GM19455 (cell line): ENCODE data around the gene SNAP91.
"Not testable (repeated sequence)": the region's sequence is repeated elsewhere in the genome, so short reads cannot be mapped to it uniquely, and the experiment has no call there.

Experiments
- ATAC-seq: cut with Tn5 transposase; IDR thresholded peaks from one replicate; pipeline ENCODE4 v1.9.1; 2021; ENCODE audit not compliant: unreplicated experiment

Gene SNAP91, protein sequence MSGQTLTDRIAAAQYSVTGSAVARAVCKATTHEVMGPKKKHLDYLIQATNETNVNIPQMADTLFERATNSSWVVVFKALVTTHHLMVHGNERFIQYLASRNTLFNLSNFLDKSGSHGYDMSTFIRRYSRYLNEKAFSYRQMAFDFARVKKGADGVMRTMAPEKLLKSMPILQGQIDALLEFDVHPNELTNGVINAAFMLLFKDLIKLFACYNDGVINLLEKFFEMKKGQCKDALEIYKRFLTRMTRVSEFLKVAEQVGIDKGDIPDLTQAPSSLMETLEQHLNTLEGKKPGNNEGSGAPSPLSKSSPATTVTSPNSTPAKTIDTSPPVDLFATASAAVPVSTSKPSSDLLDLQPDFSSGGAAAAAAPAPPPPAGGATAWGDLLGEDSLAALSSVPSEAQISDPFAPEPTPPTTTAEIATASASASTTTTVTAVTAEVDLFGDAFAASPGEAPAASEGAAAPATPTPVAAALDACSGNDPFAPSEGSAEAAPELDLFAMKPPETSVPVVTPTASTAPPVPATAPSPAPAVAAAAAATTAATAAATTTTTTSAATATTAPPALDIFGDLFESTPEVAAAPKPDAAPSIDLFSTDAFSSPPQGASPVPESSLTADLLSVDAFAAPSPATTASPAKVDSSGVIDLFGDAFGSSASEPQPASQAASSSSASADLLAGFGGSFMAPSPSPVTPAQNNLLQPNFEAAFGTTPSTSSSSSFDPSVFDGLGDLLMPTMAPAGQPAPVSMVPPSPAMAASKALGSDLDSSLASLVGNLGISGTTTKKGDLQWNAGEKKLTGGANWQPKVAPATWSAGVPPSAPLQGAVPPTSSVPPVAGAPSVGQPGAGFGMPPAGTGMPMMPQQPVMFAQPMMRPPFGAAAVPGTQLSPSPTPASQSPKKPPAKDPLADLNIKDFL

DNA sequence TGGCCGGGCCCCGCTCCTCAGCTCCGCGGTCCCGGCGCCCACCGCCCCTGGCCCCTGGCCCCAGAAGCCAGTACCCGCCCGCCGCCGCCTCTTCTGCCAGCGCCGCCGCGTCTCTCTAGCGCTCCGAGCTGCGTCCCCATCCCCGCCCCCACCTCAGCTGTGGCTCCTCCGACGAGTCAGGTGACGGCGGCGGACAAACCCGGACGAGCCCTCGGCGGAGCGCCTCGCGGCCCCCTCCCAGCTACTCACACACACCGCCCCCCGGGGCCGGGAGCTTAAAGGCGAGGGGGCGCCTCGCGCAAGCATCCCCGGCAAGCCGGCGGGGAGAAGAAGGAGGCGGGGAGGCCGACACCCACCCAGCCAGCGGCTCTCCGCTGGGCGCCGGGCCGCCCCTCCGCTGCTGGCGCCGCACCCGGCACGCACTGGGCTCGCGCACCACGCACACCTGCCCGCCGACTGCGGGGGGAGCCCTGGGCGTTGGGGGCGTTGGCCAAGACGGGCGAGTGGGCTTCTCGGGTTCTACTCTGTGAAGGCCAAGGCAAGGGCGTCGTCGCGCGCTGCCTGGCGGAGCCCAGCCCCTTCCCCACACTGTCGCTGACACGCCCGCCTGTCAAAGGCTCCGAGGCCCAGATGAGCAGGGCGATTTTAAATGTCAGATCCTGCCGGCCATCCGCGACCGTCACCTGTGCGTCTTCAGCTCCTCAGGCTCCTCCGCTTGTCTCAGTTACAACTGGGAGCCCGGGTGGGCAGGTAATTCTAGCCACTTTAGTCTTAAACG, at the start of gene SNAP91:
TSS of gene SNAP91 (minus strand) at position 132 of the 778 bp plus-strand sequence. CDS start 1,174 bp downstream, outside the sequence.
- no peak for ATAC-seq

DNA sequence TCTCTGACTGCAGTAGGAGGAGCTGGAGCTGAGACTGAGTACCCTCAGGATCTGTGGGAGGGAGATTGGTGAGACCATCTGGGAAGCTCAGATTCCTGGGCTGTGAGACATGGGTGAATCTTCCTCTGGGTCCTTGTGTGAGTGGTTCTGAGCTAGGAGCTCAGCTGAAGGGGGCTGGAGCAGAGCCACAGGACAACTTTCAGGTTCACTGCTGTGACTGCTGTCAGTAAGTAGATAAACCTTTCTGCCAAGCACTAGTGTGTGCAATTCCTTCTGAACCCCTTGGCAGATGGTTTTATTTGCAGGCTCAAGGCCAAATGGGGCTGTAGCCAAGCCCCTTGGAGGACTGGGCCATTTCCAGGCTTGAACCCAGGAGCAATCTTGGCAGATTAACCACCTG, 49.6 kb upstream of the SNAP91 start:
- no peak for ATAC-seq

DNA sequence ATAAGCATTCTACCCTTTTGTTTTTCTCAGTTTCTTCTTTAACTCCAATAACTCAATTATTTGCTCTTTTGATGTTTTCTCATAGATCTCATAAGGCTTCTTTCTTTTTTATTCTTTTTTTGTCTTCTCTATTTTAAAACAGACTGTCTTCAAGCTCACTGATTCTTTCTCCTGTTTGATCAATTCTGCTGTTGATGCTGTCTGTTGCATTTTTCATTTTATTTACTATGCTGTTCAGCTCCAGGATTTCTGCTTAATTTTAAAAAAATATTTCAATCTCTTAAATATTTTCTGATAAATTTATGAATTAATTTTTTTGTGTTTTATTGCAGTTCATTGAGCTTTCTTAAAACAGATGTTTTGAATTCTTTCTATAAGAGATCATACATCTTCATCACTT, 48.1 kb upstream of the SNAP91 start:
- ATAC-seq: no peak

DNA sequence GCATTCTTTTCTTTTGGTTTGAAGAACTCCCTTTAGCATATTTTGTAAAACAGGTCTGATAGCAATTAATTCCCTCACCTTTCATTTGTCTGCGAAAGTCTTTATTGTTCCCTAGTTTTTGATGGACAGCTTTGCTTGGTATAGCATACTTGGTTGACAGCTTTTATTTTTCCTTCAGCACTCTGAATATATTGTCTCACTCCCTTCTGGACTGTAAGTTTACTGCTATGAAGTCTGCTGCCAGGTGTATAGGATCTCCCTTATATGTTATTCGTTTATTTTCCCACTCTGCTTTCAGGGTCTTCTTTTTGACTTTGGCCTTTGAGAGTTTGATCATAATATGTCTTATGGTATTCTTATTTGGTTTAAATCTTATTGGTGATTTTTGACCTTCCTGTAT, 47.7 kb upstream of the SNAP91 start:
- no peak for ATAC-seq

DNA sequence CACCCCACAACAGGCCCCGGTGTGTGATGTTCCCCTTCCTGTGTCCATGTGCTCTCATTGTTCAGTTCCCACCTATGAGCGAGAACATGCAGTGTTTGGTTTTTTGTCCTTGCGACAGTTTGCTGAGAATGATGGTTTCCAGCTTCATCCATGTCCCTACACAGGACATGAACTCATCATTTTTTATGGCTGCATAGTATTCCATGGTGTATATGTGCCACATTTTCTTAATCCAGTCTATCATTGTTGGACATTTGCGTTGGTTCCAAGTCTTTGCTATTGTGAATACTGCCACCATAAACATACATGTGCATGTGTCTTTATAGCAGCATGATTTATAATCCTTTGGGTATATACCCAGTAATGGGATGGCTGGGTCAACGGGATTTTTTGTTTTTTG, 43.5 kb upstream of the SNAP91 start:
- not testable (repeated sequence) for ATAC-seq

DNA sequence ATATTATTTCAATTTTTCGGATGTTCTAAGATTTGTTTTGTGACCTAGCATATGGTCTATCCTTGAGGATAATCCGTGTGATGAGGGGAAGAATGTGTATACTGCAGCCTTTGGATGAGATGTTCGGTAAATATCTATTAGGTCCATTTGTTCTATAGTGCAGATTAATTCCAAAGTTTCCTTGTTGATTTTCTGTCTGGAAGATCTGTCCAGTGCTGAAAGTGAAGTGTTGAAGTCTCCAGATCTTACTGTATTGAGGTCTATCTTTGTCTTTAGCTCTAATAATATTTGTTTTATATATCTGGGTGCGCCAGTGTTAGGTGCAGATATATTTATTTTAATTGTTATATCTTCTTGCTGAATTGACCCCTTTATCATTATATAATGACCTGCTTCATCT, 32.2 kb upstream of the SNAP91 start:
- ATAC-seq: no peak

DNA sequence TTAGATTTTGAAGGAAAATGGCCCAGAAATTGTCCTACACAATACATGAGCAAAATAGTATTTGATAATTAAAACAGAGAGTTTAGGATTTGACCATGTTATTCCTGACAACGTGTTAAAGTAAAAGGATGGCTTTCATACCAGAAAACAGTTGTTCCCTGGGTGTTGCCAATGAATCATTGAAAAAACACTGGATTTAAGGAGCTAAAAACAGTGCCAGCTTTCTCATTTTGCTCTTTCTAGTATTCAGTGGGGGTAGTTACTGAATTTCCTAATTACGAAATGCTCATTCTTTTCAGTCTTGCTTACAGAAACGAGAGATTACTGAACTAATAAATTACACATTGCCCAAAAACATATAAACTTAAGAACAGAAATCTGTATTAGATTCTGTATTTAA, 26.6 kb upstream of the SNAP91 start:
- no peak for ATAC-seq

DNA sequence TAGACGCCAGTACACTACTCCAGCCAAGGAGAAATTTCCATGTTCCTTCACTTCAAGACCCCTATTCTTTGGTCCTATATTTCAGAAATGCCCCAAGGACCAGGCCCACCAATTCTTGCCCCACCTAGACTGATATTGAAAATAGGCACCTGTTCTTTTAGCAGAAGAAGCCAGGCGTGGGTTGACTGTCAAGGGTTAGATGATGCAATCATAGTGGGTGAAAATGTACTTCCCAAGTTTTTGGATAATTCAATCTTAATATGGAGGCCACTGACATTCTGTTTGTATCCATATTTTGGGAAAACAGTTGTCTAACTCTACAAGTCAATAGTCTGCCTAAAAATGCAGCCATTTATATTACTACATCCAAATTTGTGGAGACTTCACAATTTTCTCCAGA, 21.0 kb upstream of the SNAP91 start:
- no peak for ATAC-seq

DNA sequence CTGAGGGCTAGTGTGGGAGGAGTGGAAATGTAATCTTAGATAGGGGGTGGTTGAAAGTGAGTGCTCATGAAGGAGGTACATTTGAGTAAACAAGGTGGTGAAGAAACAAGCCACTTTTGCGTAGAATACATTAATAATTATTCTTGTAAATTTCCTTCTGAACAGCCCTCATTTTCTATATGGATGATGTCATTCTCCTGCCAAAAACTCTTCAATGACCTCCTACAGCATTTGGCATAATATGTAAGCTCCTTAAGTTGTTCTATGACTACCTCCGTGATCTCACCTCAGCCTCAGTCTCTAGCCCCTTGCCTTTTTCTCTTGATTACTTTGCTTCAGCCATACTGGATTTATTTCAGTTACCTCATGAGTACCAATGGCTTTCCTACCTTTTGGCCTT, 14.0 kb upstream of the SNAP91 start:
- no peak for ATAC-seq

DNA sequence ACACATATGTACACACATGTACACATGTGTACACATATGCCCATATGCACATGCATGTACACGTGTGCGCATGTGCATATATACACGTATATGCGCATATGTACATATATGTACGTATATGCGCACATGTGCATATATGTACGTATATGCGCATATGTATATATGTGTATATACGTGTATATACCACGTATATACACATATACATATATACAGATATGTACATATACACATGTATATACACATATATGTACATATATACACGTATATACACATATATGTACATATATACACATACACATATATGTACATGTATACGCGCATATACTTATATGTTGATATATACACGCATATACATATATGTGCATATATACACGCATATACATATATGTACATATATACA, 8.9 kb upstream of the SNAP91 start:
- no peak for ATAC-seq

DNA sequence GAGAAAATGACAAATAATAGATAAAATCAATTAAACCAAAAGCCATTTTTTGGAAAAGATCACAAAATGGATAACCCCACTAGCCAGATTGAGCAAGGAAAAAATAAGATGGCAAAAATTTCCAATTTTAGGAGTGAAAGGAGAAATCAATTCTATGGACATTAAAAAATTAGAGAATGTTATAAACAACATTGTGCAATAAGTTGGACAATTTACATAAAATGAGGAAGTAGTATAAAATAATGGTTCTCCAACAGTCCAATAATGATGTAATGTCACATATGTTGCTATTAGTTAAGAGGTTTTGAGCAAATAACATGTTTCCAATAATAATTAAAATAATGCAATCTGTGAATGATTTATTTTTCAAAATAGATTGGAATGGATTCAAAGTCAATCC, 3.1 kb upstream of the SNAP91 start:
- ATAC-seq: no peak

DNA sequence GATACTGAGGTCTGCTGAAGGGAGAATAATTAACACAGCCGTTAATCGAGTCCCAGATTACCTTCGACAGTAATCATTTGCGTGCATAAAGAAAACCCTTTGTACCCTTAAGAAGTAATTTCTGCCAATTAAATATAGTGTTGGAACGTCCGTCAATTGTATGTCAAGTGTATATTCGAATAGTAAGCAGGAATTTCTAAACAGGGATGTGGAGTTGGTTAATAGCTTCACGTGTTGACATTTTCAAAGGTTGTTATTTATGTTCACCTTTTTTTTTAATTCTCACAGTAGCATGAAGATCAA, 798 bp upstream of the SNAP91 start:
- ATAC-seq: no peak

DNA sequence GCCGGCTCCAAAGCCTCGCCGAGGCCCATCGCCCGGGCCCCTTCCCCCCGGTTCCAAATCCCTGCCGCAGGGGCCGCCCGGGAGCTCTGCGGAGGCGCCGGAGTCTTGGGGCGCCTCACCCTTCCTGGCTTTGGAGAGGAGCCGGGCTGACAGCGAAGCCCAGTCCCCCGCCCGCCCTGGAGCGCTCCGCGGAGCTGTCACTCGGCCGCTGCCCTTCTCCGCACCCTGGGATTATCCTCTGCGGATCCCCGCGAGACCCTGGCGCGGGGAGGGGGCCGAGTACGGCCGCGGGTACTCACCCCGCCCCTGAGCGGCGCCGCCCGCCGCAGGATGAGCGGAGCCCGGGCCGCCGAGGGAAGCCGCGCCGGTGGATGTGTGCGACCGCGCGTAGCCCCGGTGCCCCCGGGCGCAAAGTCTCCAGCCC, 343 bp downstream of the SNAP91 start:
- no peak for ATAC-seq

DNA sequence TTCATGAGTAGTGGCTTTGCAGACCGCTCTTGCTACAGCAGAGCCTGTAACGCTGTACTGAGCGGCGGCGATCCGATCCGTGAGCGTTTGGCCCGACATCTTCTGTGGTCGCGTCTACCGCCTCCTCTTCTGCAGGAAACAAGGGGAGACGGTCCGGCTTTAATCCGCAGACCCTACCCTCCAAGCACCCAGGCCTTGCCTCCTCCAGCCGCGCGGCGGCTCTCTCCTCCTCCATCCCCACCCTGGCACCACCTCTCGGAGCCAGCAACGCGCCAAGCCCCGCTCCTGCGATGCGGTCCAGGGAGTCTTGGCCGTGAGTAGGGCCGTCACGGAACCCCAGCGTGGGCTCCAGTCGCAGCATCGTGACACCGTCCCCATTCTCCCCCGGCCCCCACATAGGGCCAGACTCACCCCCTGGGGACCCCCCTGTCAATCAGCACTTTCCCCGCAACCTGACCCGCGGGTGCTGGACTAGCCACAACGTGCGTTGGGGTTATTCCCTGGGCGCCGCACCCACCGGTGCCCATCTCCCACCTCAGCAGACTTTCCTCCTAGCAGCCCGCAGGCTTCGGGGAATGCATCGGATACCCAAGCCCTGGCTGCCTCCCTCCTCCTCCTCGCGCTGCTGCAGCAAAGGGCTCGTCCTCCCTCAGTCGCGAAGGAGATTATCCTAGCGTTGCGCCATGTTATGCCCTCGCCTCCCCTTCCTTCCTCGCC, 914 bp downstream of the SNAP91 start:
- no peak for ATAC-seq

DNA sequence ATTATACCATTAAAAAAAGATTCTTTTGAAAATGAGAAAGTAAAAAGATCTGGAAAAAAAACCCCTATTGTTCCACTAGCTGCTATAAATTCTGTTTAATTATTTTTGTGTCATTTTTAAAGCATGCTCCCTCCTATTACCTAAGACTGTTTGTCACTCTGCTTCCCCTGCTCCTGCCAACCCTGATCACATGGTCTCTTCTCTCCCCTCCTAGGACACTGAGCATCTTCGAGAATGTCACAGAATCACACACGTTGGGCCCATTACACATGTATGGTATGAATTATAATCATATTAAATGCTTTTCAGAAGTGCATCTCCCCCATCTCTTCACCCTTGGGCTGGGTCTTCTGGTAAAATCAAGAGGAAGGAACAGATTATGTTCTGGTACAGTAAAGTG, 6.2 kb downstream of the SNAP91 start:
- no peak for ATAC-seq

DNA sequence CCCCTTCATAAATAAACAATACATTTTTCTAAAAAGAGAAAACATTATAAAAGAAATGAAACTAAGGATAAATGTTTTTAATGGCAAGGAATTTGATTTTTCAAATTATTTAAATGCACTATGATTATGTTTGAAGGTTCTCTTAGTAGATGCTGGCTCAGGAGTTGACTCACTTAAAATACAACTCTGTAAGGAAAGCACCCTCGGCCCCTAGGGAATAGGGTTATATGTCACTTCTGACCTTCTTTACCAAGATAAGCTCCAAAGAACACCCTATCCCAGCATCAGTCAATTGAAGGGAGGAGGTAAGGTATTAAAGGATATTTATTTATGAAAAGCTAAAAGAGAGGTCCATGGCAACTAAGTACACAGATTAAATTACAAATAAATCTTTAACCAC, 6.8 kb downstream of the SNAP91 start:
- ATAC-seq: no peak

DNA sequence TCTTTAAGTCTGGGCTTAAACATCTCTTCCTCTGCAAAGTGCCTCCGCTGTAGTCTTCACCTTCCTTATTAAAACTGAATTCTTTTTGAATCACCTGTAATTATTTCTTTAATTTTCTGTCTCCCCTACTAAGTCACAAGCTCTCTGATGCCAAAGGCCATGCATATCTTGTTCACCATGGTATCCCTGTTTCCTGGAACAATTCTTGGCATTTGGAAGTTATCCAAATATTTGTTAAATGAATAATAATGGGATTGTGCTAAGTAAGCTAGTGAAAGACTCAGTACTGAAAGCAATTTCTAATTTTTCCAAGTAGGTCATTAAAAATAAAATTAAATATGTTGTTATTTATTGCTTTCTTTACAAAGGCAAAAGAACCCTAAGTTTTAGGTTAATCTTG, 12.2 kb downstream of the SNAP91 start:
- ATAC-seq: no peak

DNA sequence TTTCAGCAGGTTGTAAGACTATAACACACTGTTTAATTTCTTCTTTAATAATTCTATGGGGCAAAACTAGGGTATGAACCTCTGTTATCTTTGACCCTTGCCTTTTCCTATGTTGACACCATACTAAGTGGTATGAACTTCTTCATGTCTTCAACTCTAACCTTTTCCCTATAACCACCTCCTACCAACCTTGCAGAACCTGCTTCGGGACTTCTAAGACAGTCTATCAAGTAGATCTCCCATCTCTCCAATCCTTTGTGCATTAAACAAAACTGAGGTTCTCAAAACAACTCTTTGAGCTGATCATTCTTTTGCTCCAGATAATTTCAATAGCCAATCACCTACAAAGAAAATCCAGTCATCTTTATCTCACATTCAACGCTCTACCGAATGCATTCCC, 23.4 kb downstream of the SNAP91 start:
- ATAC-seq: no peak

DNA sequence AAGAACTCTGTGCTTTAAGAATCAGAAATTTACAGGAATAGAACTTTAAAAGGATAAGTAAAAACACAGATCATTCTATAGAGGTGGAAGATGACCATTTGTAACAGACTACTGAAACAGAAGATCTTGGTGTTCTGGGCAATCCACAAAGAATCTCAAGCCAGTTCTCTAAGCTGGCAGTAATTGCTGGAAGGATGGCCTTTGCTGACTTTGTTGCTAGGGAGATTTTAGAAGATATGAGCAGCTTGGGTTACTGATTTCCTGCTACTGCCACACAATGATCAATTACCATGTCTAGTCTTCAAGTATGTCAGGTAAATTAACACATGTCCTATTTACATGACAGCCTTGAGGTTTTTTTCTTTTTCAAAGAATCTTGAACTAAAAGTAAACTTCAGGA, 31.1 kb downstream of the SNAP91 start:
- no peak for ATAC-seq

DNA sequence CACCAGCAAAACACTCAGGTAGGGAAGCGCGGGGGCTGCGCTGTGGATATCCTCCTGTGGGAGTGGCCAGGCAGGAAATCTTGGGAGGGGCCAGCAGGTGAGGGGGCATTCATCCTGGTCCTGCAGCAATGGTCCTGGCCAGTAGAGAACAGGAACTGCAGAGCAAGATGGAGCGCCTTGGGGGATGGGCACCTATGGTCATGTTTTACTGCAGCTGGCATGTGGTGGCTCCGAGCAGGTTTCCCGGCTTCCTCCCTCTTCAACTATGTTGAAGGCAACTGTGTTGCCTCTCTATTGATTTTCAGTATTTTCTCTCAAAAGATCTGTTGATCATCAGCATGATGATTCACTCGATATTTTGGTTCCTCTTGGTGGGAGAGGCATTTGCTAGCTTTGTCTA, 70.9 kb downstream of the SNAP91 start:
- ATAC-seq: no peak

DNA sequence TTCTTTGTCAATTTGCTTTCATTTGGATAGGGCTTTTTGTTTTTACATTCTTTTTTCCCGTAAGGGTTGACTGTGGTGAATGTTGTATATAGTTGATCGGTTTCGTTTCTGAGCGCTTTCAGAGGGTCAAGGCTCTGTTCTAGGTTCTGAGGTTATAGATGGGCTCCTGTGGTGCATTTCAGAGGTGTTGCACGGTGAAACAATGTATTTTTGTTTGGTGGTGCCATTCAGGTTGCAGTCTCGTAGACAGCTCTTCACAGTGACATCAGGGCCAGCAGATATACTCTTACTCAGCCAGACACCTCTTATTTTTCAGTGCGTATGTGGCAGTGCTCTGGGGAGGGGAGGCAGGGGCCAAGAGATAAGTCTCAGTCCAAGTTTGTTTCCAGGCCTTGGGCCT, 72.1 kb downstream of the SNAP91 start:
- no peak for ATAC-seq
